ENCODE data around the gene TUBA1C. TPM values are rescaled to one million over a fixed set of nuclear protein-coding genes. Genes with fewer than 3 reads are reported as not detected.

The TUBA1C gene
- total and polyA plus RNA-seq, 10 of the 15 experiments (the other 5 are each of a cell fraction or from before 2014, with no cell fraction given), result 285 to 1,003 (median 441) TPM

GRCh38 chr12:49233842-49234526, 30.9 kb upstream of the TUBA1C start:
- POLR2A ChIA-PET, result no interaction called here
- Histone ChIP-seq H3K4me2 (ENCODE audit: control insufficient read depth, insufficient read depth) (peak overlapping the region; percentile 83), H3K4me3 (peak overlapping the region; percentile 4; the same call in 1 of the 2 replicates), H3K79me2 (ENCODE audit: control insufficient read depth, insufficient read depth, low read length) (no peaks in the 10 kb centered on the region), H3K27ac (ENCODE audit: control insufficient read depth, insufficient read depth) (peak overlapping the region; percentile 66), H2AFZ (ENCODE audit: control insufficient read depth, low read depth, low read length) (peak overlapping the region; percentile 79), H3K9me3 (replicated peaks; ENCODE audit: control insufficient read depth, insufficient read depth, low read length) (no peaks in the 10 kb centered on the region), H3K36me3 (ENCODE audit: control insufficient read depth in 2 of 2, insufficient read depth in 2 of 2, low read length in 1 of 2) (no peaks in the 10 kb centered on the region), H3K4me1 (ENCODE audit: control insufficient read depth, insufficient read depth, low read length) (peaks cover 3% of the 10 kb centered on the region; the same call in 1 of the 2 replicates), H3K9ac (ENCODE audit: control insufficient read depth, insufficient read depth, low read length) (peak overlapping the region; percentile 59), H4K20me1 (ENCODE audit: control insufficient read depth, insufficient read depth) (no peaks in the 10 kb centered on the region), H3K27me3 (replicated peaks in 1 of 2; ENCODE audit: control insufficient read depth in 2 of 2, insufficient read depth in 2 of 2, low read length in 1 of 2) (no peaks in the 10 kb centered on the region)
- peak; percentile 35 for DNase-seq (ENCODE audit: low read depth, low spot score)
- BruUV-seq (replicated peaks), result no TSS peak
- WGBS (ENCODE audit: insufficient coverage, insufficient replicate concordance, low lambda C conversion rate, missing lambda C conversion rate), result 2% methylated on average over 19 of the region's 19 CpGs
- CTCF ChIA-PET, result interaction anchor here (0.8 to 3.8 kb wide), 10 partner anchors 10 to 170 kb away, joined by 3 to 47 read pairs (median 5); no protein-coding TSS in a partner anchor
- RAD21 ChIA-PET (ENCODE audit: unreplicated experiment), result interaction anchor here (1.5 to 2.0 kb wide), 2 partner anchors 104 to 123 kb away, joined by 5 to 6 read pairs; partner anchors contain the start of gene LMBR1L
- intact Hi-C loops (cut with micrococcal nuclease; ENCODE audit: unreplicated experiment) (loop anchor here (1.0 to 2.0 kb wide), 4 partner anchors 31 to 146 kb away; partner anchors contain the start of genes TUBA1A, TUBA1B and TUBA1C), in situ Hi-C loops (cut with MboI) (loop anchor here (10.0 kb wide), 1 partner anchor 169 kb away; the partner anchor contains the start of genes KMT2D and RHEBL1)
- SMC1A ChIA-PET (ENCODE audit: uncharacterized antibody, unreplicated experiment), result no interaction called here
- no peak for ATAC-seq
- FAIRE-seq, result no peak
- no peak; the same call in 1 of the 2 replicates for TF ChIP-seq NFIC (IDR thresholded peaks at IDR 0.05; ENCODE audit: low read depth, low read length)
- TF ChIP-seq ZNF217 (IDR thresholded peaks at IDR 0.05), result no peak
- TF ChIP-seq, protein P1, sequence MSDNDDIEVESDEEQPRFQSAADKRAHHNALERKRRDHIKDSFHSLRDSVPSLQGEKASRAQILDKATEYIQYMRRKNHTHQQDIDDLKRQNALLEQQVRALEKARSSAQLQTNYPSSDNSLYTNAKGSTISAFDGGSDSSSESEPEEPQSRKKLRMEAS (IDR thresholded peaks at IDR 0.05; ENCODE audit: low read depth, low read length), result no peak
- TF ChIP-seq SREBF1 (IDR thresholded peaks at IDR 0.05; ENCODE audit: low read length), result no peak
- no peak for TF ChIP-seq CHD1 (IDR thresholded peaks at IDR 0.05; ENCODE audit: low read depth, low read length)
- 0 out of 2 replicates have a peak, but pooled peaks have one; percentile 46 for TF ChIP-seq POLR2A (IDR thresholded peaks at IDR 0.05; ENCODE audit: low read depth, low read length)
- TF ChIP-seq, protein P2, sequence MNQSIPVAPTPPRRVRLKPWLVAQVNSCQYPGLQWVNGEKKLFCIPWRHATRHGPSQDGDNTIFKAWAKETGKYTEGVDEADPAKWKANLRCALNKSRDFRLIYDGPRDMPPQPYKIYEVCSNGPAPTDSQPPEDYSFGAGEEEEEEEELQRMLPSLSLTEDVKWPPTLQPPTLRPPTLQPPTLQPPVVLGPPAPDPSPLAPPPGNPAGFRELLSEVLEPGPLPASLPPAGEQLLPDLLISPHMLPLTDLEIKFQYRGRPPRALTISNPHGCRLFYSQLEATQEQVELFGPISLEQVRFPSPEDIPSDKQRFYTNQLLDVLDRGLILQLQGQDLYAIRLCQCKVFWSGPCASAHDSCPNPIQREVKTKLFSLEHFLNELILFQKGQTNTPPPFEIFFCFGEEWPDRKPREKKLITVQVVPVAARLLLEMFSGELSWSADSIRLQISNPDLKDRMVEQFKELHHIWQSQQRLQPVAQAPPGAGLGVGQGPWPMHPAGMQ (IDR thresholded peaks at IDR 0.05; ENCODE audit: borderline replicate concordance), result no peak
- no peak for TF ChIP-seq RELB (IDR thresholded peaks at IDR 0.05; ENCODE audit: low read depth)
- TF ChIP-seq, protein P3, sequence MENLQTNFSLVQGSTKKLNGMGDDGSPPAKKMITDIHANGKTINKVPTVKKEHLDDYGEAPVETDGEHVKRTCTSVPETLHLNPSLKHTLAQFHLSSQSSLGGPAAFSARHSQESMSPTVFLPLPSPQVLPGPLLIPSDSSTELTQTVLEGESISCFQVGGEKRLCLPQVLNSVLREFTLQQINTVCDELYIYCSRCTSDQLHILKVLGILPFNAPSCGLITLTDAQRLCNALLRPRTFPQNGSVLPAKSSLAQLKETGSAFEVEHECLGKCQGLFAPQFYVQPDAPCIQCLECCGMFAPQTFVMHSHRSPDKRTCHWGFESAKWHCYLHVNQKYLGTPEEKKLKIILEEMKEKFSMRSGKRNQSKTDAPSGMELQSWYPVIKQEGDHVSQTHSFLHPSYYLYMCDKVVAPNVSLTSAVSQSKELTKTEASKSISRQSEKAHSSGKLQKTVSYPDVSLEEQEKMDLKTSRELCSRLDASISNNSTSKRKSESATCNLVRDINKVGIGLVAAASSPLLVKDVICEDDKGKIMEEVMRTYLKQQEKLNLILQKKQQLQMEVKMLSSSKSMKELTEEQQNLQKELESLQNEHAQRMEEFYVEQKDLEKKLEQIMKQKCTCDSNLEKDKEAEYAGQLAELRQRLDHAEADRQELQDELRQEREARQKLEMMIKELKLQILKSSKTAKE (IDR thresholded peaks at IDR 0.05; ENCODE audit: low read depth, poor library complexity, severe bottlenecking), result no peak
- no peak for TF ChIP-seq TBL1XR1 (IDR thresholded peaks at IDR 0.05; ENCODE audit: low read depth, low read length)
- no peak for TF ChIP-seq SMC3 (IDR thresholded peaks at IDR 0.05; ENCODE audit: borderline replicate concordance, low read length)
- no peak for TF ChIP-seq ETV6 (conservative IDR thresholded peaks at IDR 0.05 in 1 of 2, IDR thresholded peaks at IDR 0.05 in 1 of 2; ENCODE audit: borderline replicate concordance in 1 of 2, low read depth in 1 of 2)
- TF ChIP-seq TAF1 (IDR thresholded peaks at IDR 0.05; ENCODE audit: borderline replicate concordance, low read depth, low read length), result 0 out of 2 replicates have a peak, but pooled peaks have one; percentile 18
- no peak for TF ChIP-seq KLF5 (IDR thresholded peaks at IDR 0.05; ENCODE audit: partially characterized antibody)
- no peak for TF ChIP-seq POLR2AphosphoS5 (IDR thresholded peaks at IDR 0.05; ENCODE audit: low read length)
- no peak for TF ChIP-seq IRF4 (IDR thresholded peaks at IDR 0.05; ENCODE audit: low read depth, low read length)
- TF ChIP-seq IKZF1 (conservative IDR thresholded peaks at IDR 0.05), result no peak
- no peak for TF ChIP-seq ZZZ3 (IDR thresholded peaks at IDR 0.05; ENCODE audit: control insufficient read depth, insufficient read length, low read depth)
- TF ChIP-seq CHD2 (IDR thresholded peaks at IDR 0.05; ENCODE audit: borderline replicate concordance, low read depth, low read length), result no peak

Measured in GM12878 (cell line).